HG02588 (cell line): ENCODE results near the gene AKAP12.

Experiments used
- ATAC-seq: cut with Tn5 transposase; IDR thresholded peaks from one replicate; pipeline ENCODE4 v1.9.1; 2021; ENCODE audit warnings: mild to moderate bottlenecking, moderate library complexity; ENCODE audit not compliant: unreplicated experiment

AKAP12 gene

DNA sequence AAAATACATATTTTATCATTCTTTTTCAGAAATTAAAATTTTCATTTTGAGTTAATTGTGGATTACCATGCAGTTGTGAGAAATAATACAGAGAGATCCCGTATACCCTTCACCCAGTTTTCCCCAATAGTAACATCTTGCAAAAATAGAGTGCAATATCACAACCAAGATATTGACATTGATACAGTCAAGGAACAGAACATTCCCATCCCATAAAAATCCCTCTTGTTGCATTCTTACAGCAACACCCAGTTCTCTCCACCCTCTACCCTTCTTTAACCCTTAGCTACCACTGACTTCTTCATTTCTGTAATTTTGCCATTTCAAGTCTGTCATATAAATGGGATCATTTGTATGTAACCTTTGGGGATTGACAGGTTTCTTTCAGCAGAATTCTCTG is 6.9 kb upstream of the AKAP12 start:
- no peak for ATAC-seq

DNA sequence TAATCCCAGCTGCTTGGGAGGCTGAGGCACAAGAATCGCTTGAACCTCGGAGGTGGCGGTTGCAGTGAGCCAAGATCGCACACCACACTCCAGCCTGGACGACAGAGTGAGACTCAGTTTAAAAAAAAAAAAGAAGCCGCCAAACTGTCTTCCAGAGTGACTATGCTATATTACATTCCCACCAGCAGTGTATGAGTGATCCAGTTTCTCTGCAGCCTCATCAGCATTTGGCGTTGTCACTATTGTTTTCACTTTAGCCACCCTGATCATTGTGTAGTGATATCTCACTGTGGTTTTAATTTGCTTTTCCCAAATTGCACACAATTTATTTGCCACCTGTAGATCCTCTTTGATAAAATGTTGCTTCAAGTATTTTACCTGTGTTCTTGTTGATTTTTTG is 6.0 kb upstream of the AKAP12 start:
- ATAC-seq = no peak

DNA sequence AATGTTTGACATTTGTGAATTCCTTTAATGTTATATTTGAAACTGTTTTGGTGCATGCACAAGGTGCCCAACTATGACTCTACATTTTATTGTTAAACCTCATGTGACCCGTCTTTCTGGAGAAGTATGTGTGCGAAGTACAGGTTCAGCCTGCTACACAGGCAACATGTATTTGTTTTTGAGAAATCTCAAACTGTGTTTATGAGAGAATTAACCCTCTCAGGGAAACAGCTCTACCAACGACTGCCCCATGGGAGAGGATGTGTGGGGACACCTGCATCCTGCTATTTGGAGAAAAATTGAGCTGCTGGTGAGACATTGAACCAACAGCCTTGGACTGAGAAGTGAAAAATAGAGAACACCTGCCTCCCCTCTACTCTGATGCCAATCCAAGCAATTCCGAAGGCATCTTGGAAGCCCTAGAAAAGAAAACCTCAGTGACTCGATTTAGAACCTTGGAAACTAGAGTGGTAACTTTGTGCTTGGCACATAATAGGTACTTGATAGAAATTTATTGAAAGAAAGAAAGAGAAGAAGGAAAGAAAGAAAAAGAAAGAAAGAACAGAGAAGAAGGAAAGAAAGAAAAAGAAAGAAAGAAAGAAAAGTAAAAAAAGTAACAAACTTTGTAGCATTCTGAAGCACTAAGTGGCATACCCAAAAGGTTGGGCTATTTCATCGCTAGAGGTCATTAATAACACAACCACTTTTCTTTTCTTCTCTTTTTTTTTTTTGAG is 2.9 kb upstream of the AKAP12 start:
- ATAC-seq = no peak

GRCh38 chr6:151240036-151240685 is 394 bp downstream of the AKAP12 start:
- ATAC-seq = no peak

DNA sequence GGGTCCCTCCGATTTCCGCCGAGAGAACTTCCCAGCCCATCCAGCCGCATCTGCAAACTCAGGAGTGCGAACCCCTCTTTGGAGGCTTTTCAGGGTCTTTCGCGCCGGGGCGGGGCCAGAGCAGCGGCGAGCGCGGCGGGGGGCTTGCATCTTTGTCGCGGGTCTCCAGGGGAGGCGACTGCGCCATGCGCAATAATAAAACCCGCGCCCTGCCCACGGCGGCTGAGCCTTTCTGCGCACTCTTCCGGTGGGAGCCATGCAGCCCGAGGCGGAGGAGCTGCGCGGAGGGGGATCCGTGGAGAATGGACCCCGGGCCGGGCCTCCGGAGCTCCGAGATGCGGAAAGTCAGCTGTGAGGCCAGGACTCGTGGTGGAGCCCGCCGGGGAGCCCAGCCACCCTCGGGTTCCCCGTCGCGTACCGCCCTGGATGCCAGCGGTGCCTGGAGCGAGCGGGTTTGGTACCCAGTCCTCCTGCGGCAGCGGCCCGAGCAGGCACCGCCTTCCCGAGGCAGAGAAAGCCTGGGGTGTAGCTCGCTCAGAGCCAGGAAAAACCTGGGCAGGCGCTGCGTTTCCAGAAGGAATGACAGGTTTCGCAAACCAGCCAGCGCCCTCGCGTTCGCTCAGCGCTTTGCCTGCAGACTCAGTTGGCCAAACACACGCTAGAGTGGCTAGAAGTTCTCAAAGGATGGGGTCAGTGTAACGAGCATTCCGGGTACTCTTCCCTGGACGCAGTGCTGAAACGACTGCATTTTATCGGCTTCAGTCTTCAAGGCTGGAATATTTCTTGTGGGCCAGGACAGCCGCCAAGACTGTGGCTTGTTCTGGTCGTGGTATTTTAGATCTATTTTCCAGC is 1.2 kb downstream of the AKAP12 start:
- ATAC-seq = no peak

DNA sequence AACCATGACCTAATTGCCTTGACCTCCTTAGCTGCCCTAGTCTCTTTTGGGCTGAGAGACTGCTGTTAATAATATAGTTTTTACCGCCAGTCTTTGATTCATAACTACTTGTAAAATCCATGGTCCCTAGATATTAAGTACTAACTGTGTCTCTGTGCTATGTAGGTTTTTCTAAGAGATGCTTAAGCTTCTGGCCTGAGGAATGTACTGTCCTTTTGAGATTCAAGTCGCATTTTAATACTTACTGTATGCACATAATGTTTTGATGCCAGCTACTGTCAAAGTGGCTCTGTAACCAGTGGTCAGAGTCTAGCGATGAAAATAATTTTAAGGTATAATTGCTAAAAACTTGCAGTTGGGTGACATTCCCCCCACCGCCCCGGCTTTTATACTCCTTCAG is 2.1 kb downstream of the AKAP12 start:
- no peak for ATAC-seq

GRCh38 chr6:151242420-151242861 is 2.7 kb downstream of the AKAP12 start:
- ATAC-seq = no peak

DNA sequence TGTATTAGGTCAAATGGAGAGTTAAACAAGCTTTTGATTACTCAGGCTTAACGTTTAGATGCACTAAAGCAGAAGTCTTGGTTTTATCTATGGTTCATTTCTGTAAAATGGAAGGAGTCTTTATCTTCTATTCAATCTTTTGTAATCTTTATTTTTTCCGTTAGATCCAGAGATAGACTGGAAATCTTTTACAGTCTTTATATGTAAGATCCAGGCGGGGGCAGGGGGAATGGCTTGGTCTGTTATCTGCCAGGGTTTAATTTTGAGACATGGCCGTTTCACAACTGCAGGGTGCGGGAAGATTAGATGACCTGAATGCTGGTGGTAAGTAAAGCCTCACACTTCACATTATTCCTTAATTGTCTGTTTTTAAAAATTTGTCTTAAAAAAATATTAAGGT is 3.7 kb downstream of the AKAP12 start:
- no peak for ATAC-seq

DNA sequence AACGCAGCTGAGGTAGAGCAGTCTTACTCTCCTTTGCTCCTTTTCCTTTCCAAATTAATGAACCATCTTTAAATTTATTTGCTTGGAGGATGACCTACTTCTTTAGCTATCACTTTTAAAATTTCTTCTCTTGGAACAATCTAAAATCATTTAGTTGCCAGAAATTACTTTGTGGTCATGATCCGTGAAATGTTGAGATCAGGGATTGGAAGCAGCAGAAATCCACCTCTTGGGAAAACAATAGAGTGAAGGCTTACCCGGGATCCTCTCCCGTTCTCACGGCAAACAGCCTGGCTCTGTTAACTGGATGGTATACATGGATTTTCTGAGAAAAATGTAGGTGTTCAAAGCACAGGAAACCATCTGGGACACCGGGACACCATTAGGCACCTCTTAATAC is 7.7 kb downstream of the AKAP12 start:
- ATAC-seq = no peak

GRCh38 chr6:151248295-151248694 is 8.5 kb downstream of the AKAP12 start:
- no peak for ATAC-seq

DNA sequence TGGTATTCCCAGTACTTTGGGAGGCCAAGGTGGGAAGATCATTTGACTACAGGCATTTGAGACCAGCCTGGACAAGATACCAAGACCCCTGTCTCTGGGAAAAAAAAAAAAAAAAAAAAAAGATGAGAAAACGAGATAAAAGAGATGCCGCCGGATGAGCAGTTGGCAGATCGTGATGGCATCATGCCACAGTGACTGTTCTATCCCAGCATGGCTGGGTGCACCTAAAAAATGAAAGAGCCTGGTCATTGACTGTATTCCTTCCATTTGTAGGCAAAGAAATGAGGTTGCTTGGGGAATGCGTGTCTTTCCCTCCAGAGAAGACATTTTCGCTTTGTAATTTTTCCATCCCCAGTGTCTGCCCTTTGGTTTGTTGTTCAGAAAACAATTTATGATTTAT is 12.9 kb downstream of the AKAP12 start:
- ATAC-seq = no peak

GRCh38 chr6:151254451-151255081 is 14.8 kb downstream of the AKAP12 start:
- no peak for ATAC-seq

DNA sequence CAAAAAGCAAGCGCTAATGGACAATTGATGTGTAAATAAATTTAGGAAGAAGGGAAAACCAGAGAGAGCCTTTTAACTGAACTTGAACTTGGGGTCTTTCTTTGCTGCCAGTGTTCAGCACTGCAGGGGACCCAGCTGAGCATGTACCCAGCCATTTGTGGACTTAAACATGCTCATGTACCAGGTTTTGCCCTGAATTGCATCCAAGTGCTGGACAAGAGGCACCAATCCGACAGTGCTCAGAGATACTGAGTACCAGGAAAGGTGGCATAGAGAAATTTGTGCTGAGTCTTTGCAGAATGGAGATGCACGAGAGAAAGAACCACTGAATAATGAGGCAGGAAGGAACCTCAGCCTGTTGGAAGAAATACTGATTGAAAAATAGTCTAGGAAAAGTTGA is 16.0 kb downstream of the AKAP12 start:
- no peak for ATAC-seq

GRCh38 chr6:151257985-151258445 is 18.2 kb downstream of the AKAP12 start:
- ATAC-seq = no peak

- no peak for ATAC-seq
Measured at GRCh38 chr6:151260205-151260604, 20.4 kb downstream of the AKAP12 start.

- no peak for ATAC-seq
Measured at GRCh38 chr6:151263035-151263434, 23.3 kb downstream of the AKAP12 start.

GRCh38 chr6:151263967-151264366 is 24.2 kb downstream of the AKAP12 start:
- ATAC-seq = no peak

DNA sequence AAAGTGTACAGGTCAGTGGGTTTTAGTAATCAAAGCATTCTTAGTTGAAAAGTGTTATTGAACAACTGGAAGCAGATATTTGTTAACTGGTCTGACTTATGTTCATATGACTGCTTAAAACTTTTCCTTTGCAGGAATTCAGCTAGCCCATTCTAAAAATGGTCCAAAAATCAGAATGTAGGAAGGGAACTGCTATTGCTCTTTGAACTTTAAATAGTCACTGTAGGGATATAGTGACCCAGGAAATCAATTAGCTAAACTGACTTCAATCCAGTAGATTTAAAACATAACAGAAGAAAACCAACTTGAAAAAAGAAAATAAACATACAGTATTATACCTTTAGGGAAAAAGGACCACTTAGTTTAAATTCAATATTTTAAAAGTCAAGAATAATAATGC is 25.5 kb downstream of the AKAP12 start:
- no peak for ATAC-seq

DNA sequence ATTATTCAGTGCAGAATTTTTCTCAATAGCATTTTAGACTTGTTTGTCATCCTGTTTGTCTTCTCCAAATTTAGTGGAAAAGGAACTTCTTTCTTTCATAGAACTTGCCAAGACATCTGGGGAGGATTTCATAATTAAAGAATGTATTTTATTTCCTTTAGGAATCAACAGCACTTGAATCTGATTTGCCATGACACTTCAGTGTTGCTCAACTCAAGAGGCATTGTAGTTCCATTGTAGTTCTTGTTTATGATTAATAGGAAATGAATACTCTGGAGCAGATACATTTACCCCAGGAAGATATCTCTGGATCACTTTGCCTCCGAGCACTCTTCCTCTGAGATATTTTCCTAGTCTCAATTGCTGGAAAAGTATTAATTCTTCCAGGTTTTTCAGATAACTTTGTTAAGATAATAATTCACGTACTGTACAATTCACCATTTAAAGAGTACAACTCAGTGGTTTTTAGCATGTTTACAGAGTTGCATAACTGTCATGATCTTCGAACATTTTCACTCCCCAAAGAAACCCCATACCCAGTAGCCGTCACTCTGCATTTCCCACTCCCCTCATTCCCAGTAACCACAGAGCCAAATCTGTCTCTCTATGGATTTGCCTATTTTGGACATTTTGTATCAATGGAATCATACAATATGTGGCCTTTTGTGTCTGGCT is 29.7 kb downstream of the AKAP12 start:
- no peak for ATAC-seq

DNA sequence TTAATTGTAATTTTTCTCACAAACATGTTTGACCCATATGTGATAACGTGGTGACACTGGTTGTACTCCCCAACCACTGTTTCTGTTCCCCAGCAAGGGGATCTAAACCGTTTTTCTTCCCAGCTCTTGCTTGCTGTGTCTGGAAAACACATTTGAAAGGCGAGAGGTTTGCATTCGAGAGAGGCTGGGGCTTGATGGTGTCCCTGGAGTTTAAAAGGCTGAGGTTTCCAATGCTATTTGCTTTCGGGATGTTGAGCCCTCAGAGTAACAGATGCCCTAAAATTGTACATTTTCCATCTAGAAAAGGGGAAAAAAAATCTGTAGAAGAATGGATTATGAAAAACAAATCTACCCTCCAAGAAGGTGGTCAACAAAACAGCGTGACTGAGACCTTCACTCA is 35.4 kb downstream of the AKAP12 start:
- ATAC-seq = no peak

GRCh38 chr6:151275566-151275965 is 35.8 kb downstream of the AKAP12 start:
- ATAC-seq = no peak
